ENCODE results near the gene PCNX1.

- TF ChIP-seq CTCF (IDR thresholded peaks at IDR 0.05; ENCODE audit: low read depth, low read length, poor library complexity, severe bottlenecking), result no peak
- no peak for TF ChIP-seq EZH2phosphoT487 (IDR thresholded peaks at IDR 0.05; ENCODE audit: borderline replicate concordance, low read length)
Measured at GRCh38 chr14:71142375-71143038, 235.2 kb downstream of the PCNX1 start.

Measured in DOHH2 (cell line).